GM20431 (cell line): ENCODE measurements around the gene STAT3.
"Not testable (repeated sequence)": the region's sequence is repeated elsewhere in the genome, so short reads cannot be mapped to it uniquely, and the experiment has no call there.

ENCODE experiments used
- in situ Hi-C: fragments of 300-500 bp; cut with MseI, MboI; formaldehyde crosslinking; loops from one replicate; pipeline ENCODE4 v1.15.0; 2020; ENCODE audit warnings: low sequenced_read_pairs; ENCODE audit not compliant: unreplicated experiment

The STAT3 gene

DNA sequence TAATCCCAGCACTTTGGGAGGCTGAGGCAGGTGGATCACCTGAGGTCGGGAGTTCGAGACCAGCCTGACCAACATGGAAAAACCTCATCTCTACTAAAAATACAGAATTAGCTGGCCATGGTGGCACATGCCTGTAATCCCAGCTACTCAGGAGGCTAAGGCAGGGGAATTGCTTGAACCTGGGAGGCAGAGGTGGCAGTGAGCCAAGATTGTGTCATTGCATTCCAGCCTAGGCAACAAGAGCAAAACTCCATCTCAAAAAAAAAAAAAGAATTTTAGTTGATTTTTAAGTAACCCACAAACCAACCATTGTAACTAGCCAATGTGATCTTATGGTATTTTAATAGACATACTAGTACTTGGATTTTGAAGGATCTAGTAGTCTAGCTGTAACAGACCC, 27.9 kb downstream of the STAT3 start:
- in situ Hi-C loops = not testable (repeated sequence)

DNA sequence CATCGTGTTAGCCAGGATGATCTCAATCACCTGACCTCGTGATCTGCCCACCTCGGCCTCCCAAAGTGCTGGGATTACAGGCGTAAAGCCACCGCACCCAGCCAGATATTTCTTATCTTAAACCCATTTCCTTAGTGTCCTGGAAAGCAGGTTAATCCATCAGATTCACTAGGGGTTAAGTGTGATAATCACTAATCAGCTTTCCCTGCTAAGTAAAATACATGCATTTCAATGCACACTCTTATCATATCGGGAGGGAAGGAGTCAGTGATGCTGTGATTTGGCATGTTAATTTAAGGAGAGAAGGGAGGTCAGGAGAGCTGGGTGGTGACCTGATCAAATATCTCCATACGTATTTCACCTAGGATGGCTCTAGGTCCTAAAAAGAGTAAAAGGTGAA, 29.1 kb downstream of the STAT3 start:
- in situ Hi-C loops = no loop called here

DNA sequence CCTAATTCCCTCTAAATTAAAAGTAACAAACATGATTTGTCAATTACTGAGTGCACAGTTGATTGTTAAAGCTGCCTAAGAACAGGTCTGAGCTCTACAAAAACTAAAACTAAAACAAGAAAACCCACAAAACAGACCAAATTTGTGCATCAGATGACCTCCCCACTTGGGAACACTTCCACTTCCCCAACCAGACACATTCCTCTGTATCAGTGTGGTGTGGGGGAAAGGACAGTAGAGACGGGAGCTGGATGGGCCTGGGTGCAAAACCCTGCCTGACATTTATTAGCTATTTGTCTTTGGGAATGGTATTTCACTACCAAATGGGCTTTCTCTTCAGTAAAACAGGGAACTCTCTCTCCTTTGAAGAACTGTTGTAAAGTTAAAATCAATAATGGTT, 29.8 kb downstream of the STAT3 start:
- in situ Hi-C loops = no loop called here

DNA sequence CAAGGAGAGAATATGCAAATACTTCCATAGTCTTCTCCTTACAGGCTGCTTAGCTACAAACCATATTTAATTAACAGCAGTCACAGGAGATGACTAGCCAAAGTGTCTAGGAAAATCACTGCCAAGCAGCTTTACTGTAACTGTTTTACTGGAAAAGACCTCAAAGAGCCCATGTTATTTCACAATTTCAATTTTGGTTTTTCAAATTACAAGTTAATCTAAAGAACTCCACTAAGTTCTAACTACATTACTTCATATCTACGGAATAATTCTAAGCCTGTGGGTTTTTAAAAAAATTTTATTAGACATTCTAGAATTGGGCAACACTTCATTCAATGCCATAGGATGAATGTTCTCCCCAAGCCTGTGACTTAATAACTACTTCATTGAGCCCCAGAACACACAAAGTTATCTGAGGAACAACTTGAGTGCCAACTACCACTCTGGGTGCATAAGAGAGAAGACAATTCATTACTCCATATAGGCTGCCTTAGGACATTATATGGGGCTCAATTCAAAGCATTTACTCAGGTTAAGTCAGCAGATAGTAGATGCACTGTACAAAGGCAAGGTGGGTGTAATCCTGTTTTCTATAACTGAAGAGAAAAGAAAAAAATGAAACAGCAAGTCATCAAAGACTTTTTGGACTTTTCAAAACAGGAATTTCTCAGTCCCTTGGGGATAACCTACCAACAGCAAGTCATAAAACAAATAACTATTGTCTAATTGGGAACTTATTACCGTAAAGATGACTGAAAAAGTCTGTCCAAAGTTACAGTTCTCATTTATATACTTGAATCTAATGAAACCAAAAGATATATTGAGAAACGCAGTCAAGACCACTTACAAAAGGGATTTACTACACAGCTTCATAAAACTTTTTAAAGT, 33.0 kb downstream of the STAT3 start:
- in situ Hi-C loops = no loop called here

DNA sequence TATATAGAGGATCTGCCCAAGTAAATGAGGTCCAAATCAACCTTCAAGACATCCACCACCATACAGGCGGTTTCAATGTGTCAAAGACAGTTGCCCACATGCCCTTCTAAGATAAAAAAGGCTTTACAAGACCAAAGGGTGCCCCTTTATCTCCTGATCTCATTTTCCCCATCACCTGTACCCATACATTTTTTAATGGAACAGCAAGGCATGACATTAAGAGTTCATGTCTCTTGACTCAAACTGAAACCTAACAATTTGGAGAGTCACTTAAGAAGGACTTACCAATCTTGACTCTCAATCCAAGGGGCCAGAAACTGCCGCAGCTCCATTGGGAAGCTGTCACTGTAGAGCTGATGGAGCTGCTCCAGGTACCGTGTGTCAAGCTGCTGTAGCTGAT, 40.1 kb downstream of the STAT3 start:
- in situ Hi-C loops = no loop called here

DNA sequence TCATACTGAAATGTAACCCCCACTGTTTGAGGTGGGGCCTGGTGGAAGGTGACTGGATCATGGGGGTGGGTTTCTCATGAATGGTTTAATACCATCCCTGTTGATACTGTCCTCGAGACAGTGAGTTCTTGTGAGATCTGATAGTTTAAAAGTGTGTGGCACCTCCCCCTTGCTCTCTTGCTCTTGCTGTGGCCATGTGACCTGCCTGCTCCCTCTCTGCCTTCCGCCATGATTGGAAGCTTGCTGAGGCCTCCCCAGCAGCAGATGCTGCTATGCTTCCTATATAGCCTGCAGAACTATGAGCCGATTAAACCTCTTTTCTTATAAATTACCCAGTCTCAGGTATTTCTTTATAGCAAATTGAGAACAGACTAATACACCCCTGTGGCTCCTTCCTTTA, 40.6 kb downstream of the STAT3 start:
- in situ Hi-C loops = no loop called here

DNA sequence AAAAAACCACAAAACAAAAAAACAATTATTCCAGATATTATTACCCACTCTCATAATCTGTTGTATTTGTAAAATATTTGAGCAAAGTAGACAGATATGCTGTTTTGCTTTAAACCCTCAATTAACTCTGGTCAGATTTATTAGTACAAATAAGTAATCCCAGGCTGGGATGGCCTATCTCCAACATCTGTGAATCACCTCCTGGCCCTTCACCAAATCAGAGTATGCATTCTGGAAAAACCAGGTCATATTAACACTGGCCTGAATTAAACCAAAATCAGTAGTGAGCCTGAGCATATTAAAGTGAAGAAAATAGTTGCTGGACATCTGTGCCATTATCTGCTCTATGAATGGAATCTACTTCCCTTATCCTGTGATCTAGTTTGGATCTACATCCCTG, 41.0 kb downstream of the STAT3 start:
- in situ Hi-C loops = no loop called here

DNA sequence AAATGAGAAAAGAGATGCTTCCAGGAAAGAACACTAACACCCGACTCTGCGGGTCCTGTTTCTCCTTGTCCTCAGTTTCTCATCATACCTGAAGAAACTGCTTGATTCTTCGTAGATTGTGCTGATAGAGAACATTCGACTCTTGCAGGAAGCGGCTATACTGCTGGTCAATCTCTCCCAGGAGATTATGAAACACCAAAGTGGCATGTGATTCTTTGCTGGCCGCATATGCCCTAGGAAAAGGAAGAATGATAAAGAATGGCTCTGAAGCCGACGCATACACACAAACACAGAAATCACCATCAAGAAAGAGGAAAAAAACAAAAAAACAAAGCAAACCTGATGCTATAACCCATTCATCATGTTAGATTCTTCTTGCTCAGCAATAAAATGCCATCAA, 41.8 kb downstream of the STAT3 start:
- in situ Hi-C loops = no loop called here

DNA sequence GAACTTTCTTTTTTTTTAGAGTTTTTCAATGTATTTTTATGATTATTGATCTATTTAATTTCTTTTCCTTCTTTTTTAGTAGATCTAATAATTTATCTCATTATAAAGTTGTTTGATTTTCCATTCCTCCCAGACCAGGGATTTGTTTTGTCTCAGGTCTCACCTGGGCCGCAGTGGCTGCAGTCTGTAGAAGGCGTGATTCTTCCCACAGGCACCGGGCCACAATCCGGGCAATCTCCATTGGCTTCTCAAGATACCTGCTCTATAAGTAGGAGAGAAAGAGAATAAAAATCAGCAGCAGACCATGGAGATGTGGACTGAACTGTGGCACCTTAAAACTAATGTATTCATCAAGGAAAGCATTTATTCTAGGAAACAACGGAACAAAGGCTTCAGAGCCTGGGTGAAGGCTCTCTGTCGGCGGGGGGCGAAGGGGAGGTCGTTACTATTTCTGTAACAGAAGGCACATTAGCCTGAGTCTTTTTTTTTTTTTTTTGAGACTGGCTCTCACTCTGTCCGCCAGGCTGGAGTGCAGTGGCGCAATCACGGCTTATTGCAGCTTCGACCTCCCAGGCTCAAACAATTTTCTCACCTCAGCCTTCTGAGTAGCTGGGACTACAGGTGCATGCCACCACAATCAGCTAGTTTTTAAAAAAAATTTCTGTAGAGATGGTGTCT, 42.7 kb downstream of the STAT3 start:
- in situ Hi-C loops = no loop called here

DNA sequence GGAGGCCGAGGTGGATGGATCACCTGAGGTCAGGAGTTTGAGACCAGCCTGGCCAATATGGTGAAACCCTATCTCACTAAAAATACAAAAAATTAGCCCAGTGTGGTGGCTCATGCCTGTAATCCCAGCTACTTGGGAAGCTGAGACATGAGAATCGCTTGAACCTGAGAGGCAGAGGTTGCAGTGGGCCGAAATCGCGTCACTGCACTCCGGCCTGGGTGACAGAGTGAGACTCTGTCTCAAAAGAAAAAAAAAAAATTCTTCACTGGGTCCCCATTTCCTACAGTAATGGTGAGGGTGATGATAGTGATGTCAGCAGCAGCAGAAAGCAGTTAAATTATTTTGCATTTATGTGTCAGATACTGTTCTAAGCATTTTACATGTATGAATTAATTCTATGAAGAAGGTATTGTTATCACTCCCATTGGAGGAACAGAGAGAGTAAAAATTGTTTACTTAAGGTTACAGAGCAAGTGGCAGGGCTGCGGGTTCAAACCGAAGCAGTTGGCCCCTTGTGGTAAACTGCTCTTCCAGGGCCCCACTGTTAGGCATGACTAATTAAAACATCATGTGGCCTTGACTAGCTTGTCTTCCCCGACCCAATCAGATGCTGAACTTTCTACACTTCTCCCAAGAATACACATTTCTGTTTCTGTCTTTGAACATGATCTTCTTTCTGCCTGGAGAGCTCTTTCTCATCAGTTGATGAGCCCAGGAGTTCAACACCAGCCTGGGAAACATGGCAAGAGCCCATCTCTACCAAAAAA, 45.8 kb downstream of the STAT3 start:
- in situ Hi-C loops = no loop called here

DNA sequence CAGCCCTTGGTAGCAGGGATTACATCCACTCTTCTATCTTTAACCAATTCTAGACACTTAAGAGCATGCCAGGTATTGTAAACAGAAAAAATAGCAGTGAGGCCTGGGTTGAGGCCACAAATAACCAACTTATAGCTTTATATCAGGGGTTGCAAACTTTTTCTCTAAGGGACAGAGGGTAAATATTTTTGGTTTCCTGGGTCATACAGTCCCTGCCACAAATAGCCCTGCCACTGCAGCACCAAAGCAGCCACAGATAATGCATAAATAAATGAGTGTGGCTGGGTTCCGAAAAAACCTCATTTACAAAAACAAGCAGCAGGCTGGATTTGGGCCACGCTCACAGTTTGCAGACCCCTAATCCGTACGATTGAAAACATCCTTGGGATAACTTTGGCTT, 46.7 kb downstream of the STAT3 start:
- in situ Hi-C loops = no loop called here

DNA sequence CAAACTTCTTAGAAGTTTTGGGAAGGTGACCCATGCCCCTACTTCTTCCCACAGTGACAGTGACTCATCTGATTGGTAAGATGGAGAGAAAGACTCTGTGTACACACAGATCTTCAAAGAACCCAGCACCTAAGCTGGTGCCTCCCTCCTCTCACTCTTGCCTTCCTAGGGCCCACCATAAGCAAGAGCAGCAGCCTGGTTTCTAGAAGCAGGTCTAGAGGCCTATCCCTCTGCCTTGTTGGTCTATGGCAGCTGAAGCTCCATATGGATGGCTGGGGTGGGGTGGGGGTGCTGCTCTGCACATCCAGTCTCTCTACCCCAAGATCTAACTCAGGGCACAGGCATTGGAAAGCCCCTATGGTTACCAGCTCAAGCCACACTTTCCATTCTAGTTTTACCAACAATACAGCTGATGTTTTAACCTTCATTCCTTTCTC, 47.5 kb downstream of the STAT3 start:
- in situ Hi-C loops = no loop called here

DNA sequence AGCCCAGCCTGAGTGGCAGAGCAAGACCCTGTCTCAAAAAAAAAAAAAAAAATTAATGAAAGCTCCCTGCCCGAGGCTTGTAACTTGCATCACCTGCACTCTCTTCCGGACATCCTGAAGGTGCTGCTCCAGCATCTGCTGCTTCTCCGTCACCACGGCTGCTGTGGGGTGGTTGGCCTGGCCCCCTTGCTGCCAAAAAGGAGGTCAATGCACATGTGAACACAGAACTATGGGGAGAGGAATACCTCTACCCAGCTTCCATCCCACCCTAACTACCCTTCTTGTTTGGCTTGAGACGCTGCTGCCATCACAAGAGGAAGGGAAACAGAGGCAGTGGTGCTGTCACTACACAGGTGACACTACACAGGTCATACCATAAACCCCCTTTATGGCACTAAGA, 49.0 kb downstream of the STAT3 start:
- in situ Hi-C loops = no loop called here

DNA sequence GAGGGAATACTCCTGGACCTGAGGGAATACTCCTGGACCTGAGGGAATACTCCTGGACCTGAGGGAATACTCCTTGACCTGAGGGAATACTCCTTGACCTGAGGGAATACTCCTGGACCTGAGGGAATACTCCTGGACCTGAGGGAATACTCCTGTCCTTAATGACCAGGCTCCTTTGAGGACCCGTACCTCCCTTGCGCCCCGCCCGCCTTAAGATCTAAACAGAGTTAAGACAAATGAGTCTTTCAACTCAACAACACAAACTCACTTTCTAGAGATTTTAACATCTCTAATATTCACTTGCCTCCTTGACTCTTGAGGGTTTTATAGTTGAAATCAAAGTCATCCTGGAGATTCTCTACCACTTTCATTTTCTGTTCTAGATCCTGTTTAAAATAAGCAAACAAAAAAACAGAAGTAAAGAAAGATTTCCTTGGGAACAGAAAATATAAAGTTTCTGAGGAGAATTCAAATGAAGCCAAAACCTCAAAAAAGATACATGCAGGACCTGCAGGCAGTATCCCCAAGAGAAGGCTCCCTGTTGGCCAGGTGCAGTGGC, 49.7 kb downstream of the STAT3 start:
- in situ Hi-C loops = no loop called here

DNA sequence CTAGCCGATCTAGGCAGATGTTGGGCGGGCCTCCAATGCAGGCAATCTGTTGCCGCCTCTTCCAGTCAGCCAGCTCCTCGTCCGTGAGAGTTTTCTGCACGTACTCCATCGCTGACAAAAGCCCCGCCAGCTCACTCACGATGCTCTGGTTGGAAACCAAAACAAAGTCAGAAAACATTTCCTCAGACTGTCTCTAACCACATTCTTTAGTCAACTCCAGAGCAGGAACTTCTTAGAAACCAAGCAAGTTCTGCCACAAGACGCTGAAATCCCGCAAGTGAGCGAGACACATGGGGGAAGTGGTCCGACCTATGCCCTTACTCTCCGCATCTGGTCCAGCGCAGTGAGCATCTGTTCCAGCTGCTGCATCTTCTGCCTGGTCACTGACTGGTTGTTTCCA, 50.8 kb downstream of the STAT3 start:
- in situ Hi-C loops = no loop called here

DNA sequence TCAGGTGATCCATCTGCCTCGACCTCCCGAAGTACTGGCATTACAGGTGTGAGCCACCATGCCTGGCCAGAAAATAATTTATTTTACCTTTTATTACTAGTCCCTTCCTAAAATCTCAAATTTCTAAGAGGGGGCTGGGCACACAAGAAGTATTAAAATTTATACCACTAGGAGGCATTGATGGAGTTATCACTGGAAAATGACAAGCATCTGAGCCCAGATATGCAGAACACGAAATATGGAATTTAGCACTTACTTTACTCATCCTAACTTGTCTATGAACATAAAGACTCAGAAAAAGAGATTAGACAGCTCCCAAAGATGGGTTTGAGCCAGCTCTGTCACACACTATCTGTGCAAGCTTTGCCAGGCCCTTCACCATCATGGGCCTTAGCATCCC, 53.6 kb downstream of the STAT3 start:
- in situ Hi-C loops = no loop called here

DNA sequence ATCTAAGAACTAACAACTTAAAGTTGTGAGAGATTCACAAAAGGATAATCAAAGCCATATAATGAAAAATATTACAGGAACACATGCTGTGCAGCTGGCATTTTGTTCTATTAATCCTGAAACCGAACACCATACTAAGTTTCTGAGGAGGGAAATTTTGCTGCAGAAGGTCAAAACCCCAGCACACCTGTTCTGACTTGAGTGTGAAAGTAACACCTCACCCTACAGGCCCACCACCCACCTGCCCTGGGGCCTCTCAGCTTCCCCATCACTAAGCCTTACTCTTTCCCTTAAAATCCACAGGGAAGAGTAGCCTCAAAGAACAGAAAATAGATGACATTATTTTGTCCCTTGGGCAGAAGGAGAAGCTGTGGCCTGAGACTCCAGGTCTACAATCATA, 55.2 kb downstream of the STAT3 start:
- in situ Hi-C loops = no loop called here

DNA sequence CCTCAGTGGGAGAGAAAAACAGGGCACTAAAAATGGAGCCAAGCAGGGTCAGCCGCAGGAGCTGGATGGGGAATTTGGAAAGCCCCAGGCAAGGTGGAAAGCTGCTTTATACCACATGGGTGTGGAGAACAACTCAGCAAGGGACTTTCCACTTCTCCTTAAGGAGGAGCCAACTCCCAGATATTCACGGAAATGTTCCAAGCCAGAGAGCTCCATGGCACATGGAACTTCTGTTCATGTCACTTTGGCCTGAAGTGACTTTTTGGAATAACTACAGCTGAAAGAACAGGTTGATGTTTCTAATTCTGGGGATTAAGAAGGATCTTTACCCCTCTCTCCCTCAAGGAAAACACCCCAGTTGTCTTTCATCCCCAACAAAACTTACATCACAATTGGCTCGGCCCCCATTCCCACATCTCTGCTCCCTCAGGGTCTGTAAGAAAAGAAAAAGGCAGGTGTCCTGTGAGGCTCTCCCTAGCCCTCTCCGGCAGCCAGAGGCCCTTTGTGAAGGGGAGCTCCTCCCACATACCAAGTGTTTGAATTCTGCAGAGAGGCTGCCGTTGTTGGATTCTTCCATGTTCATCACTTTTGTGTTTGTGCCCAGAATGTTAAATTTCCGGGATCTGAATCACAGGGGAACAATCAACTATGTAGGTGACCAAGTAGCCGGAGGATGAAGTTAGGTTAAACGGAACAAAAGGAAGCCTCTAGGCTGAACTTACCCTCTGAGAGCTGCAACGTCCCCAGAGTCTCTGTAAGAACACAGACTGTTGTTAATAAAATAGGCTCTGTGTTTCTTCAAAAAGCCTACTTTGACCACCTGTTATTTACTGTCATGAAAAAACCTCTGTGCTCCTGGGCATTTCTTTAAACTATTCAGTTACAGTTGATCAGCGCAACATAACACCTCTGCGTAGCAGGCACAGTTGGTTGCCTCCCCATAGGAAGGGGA, 58.9 kb downstream of the STAT3 start:
- in situ Hi-C loops = loop anchor here (10.0 kb wide), 1 partner anchor 196 kb away; no protein-coding TSS in a partner anchor

DNA sequence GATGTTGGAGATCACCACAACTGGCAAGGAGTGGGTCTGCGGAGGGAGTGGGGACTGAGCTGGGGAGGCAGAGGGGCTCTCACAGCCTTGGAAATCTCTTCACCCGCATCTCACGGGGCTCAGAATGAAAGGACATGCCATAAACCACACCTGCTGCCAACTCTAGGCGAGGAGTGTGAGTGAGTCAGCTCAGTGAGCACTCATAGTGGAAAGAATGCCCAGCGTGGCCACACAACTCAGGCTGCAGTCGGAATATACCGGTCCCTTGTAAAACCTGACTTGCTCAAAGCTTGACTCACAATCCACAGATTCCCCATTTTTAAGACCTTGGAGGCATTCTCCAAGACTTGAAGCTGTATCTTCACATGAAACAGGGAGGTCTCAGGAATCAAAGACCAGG, 63.2 kb downstream of the STAT3 start:
- in situ Hi-C loops = loop anchor here (10.0 kb wide), 1 partner anchor 200 kb away; no protein-coding TSS in a partner anchor
